Fibroblast of lung (primary cell): ENCODE measurements around the gene CDIP1. TPM values are rescaled to one million over a fixed set of nuclear protein-coding genes. Genes with fewer than 3 reads are reported as not detected.
A peak's percentile ranks its signal among the peaks of the same experiment; 100 is the strongest.

Source experiments
- DNase-seq, 2 donors: peaks; one replicate each; pipeline versions ENCODE4 v3.0.0 to v3.0.0-alpha.2; 2010; ENCODE audit warnings: low read depth in 2 of 2
- H2AFZ ChIP-seq: 2 replicates; pipeline ENCODE4 v1.5.1; 2012; ENCODE audit warnings: low read length, control low read depth, inconsistent platforms
- H3K27ac ChIP-seq: 2 replicates; pipeline ENCODE4 v1.5.1; 2011; ENCODE audit warnings: low read length, control low read depth; ENCODE audit not compliant: insufficient read depth
- H3K27me3 ChIP-seq: 2 replicates; pipeline ENCODE4 v1.5.1; 2011; ENCODE audit warnings: mild to moderate bottlenecking, low read length; ENCODE audit not compliant: control insufficient read depth, insufficient read depth
- H3K36me3 ChIP-seq: 2 replicates; pipeline ENCODE4 v1.5.1; 2011; ENCODE audit warnings: low read length; ENCODE audit not compliant: control insufficient read depth, insufficient read depth
- H3K4me1 ChIP-seq: 2 replicates; pipeline ENCODE4 v1.5.1; 2011; ENCODE audit warnings: low read length; ENCODE audit not compliant: control insufficient read depth, insufficient read depth; ENCODE audit errors: extremely low read depth
- H3K4me2 ChIP-seq: 2 replicates; pipeline ENCODE4 v1.5.1; 2011; ENCODE audit warnings: low read length, control low read depth; ENCODE audit not compliant: insufficient read depth; ENCODE audit errors: extremely low read depth
- H3K4me3 ChIP-seq, 4 experiments: fragments of 200-600 bp in 1 of 4; sonication (generic) in 1 of 4; replicated peaks in 1 of 4; 2 replicates each; pipeline ENCODE4 v1.5.1; 2011 to 2016; ENCODE audit warnings: low read length in 4 of 4, low read depth in 3 of 4, mild to moderate bottlenecking in 3 of 4, control low read depth in 2 of 4, inconsistent platforms in 1 of 4, mixed read lengths in 1 of 4; ENCODE audit not compliant: insufficient read depth in 1 of 4; ENCODE audit errors: control extremely low read depth in 1 of 4
- H3K79me2 ChIP-seq: 2 replicates; pipeline ENCODE4 v1.5.1; 2012; ENCODE audit warnings: mild to moderate bottlenecking, low read length, inconsistent platforms; ENCODE audit not compliant: control insufficient read depth, insufficient read depth
- H3K9ac ChIP-seq: 2 replicates; pipeline ENCODE4 v1.5.1; 2011; ENCODE audit warnings: mild to moderate bottlenecking, low read length, control low read depth; ENCODE audit not compliant: insufficient read depth
- H3K9me3 ChIP-seq: 2 replicates; pipeline ENCODE4 v1.5.1; 2012; ENCODE audit warnings: low read depth, low read length; ENCODE audit not compliant: control insufficient read depth, insufficient read depth
- H4K20me1 ChIP-seq: 2 replicates; pipeline ENCODE4 v1.5.1; 2011; ENCODE audit warnings: low read length; ENCODE audit not compliant: control insufficient read depth, insufficient read depth; ENCODE audit errors: extremely low read depth
- CTCF ChIP-seq, 2 donors: IDR thresholded peaks in 1 of 2; conservative IDR thresholded peaks in 1 of 2; 1 replicate in 1 of 2; 2 replicates in 1 of 2; pipeline ENCODE4 v1.5.1; 2011 to 2012; ENCODE audit warnings: low read length in 2 of 2, control low read depth in 1 of 2, inconsistent platforms in 1 of 2, low read depth in 1 of 2, mild to moderate bottlenecking in 1 of 2
- EZH2 ChIP-seq: IDR thresholded peaks from 2 replicates; pipeline ENCODE4 v1.5.1; 2012; ENCODE audit warnings: low read length, control low read depth, mild to moderate bottlenecking; ENCODE audit errors: missing control alignments
- polyA plus RNA-seq, 2 donors: library from polyadenylated mRNA; depleted of rRNA in 1 of 2; stranded (reverse) in 1 of 2; unstranded in 1 of 2; fragments of >200 nt; gene quantifications; 2 replicates each; pipeline ENCODE4 v1.2.1, GENCODE V29; 2011 to 2012; ENCODE audit warnings: missing spikeins in 1 of 2
- total RNA-seq: library from RNA; depleted of rRNA; stranded (reverse); fragments of >200 nt; gene quantifications from 2 replicates; pipeline ENCODE4 v1.2.1, GENCODE V29; 2014

Gene CDIP1
- total and polyA plus RNA-seq, 2 donors (not counting 1 experiment from before 2014, with no cell fraction given) = 6.3 to 12.2 TPM

- Histone ChIP-seq H3K9ac (no peak overlapping the region), H4K20me1 (no peaks in the 10 kb centered on the region), H3K4me2 (no peak overlapping the region), H3K36me3 (peaks cover 14% of the 10 kb centered on the region), H3K4me3 (no peak overlapping the region), H3K79me2 (peaks cover 19% of the 10 kb centered on the region), H3K27ac (no peak overlapping the region), H3K4me1 (peaks cover 9% of the 10 kb centered on the region), H2AFZ (no peak overlapping the region), H3K27me3 (no peaks in the 10 kb centered on the region), H3K9me3 (no peaks in the 10 kb centered on the region)
- DNase-seq = no peak
- TF ChIP-seq EZH2 (no peak), CTCF (conservative IDR thresholded peaks at IDR 0.05 in 1 of 2, IDR thresholded peaks at IDR 0.05 in 1 of 2; ENCODE audit: low read depth in 1 of 2, low read length in 2 of 2) (no peak)
Observed at GRCh38 chr16:4505356-4506147, 33.0 kb downstream of the CDIP1 start.

GRCh38 chr16:4501071-4501478 is 37.5 kb downstream of the CDIP1 start:
- peaks cover 25% of the 10 kb centered on the region for H3K4me1 ChIP-seq
- H3K27ac ChIP-seq = peak overlapping the region; percentile 55
- TF ChIP-seq CTCF (conservative IDR thresholded peaks at IDR 0.05 in 1 of 2, IDR thresholded peaks at IDR 0.05 in 1 of 2; ENCODE audit: low read depth in 1 of 2, low read length in 2 of 2) (no peak), EZH2 (no peak)
- H3K4me3 ChIP-seq = peak overlapping the region; percentile 5 to 41 (median 36)
- no peaks in the 10 kb centered on the region for H4K20me1 ChIP-seq
- no peaks in the 10 kb centered on the region for H3K36me3 ChIP-seq
- peak overlapping the region; percentile 53 for H3K4me2 ChIP-seq
- H2AFZ ChIP-seq = no peak overlapping the region
- H3K27me3 ChIP-seq = no peaks in the 10 kb centered on the region
- H3K9ac ChIP-seq = peak overlapping the region; percentile 9
- DNase-seq = peak; percentile 55 to 57
- peaks cover 31% of the 10 kb centered on the region for H3K79me2 ChIP-seq
- no peaks in the 10 kb centered on the region for H3K9me3 ChIP-seq

GRCh38 chr16:4500272-4500671 is 38.3 kb downstream of the CDIP1 start:
- H2AFZ ChIP-seq = no peak overlapping the region
- H3K9ac ChIP-seq = no peak overlapping the region
- TF ChIP-seq EZH2 = no peak
- TF ChIP-seq CTCF (conservative IDR thresholded peaks at IDR 0.05 in 1 of 2, IDR thresholded peaks at IDR 0.05 in 1 of 2; ENCODE audit: low read depth in 1 of 2, low read length in 2 of 2) = no peak
- H3K27me3 ChIP-seq = no peaks in the 10 kb centered on the region
- peaks cover 34% of the 10 kb centered on the region for H3K79me2 ChIP-seq
- no peaks in the 10 kb centered on the region for H3K36me3 ChIP-seq
- no peaks in the 10 kb centered on the region for H3K9me3 ChIP-seq
- peak overlapping the region; percentile 5 to 41 (median 36) for H3K4me3 ChIP-seq
- H3K4me2 ChIP-seq = peak overlapping the region; percentile 53
- DNase-seq = peak; percentile 78 to 88
- peaks cover 32% of the 10 kb centered on the region for H3K4me1 ChIP-seq
- H3K27ac ChIP-seq = peak overlapping the region; percentile 55
- no peaks in the 10 kb centered on the region for H4K20me1 ChIP-seq
